Neuronal stem cell (in vitro differentiated cells): ENCODE results near the gene DGKK. TPM values are rescaled to one million over a fixed set of nuclear protein-coding genes. Genes with fewer than 3 reads are reported as not detected.

Experiments used
- DNase-seq: peaks from one replicate; pipeline ENCODE4 v3.0.0-alpha.2; 2013; ENCODE audit warnings: low spot score
- H2AFZ ChIP-seq: one replicate; pipeline ENCODE4 v1.6.1; 2013; ENCODE audit warnings: mild to moderate bottlenecking, low read length, inconsistent platforms
- H2AK5ac ChIP-seq: 2 replicates; pipeline ENCODE4 v1.6.1; 2013; ENCODE audit warnings: low read depth, mild to moderate bottlenecking, inconsistent platforms, low read length, moderate library complexity, mixed read lengths
- H2BK120ac ChIP-seq: 2 replicates; pipeline ENCODE4 v1.6.1; 2013; ENCODE audit warnings: low read depth, mild to moderate bottlenecking, inconsistent platforms, low read length, moderate library complexity, mixed read lengths
- H2BK12ac ChIP-seq: one replicate; pipeline ENCODE4 v1.6.1; 2013; ENCODE audit warnings: low read length, inconsistent platforms
- H2BK15ac ChIP-seq: 2 replicates; pipeline ENCODE4 v1.6.1; 2013; ENCODE audit warnings: mild to moderate bottlenecking, low read length, inconsistent platforms, mixed read lengths
- H2BK5ac ChIP-seq: one replicate; pipeline ENCODE4 v1.6.1; 2013; ENCODE audit warnings: inconsistent platforms, mild to moderate bottlenecking, low read length, moderate library complexity
- H3K14ac ChIP-seq: one replicate; pipeline ENCODE4 v1.6.1; 2013; ENCODE audit warnings: low read length, inconsistent platforms
- H3K18ac ChIP-seq: 2 replicates; pipeline ENCODE4 v1.6.1; 2013; ENCODE audit warnings: low read length, inconsistent platforms
- H3K23ac ChIP-seq: 2 replicates; pipeline ENCODE4 v1.6.1; 2013; ENCODE audit warnings: low read depth, mild to moderate bottlenecking, mixed read lengths, low read length, inconsistent platforms; ENCODE audit not compliant: poor library complexity
- H3K27ac ChIP-seq: replicated peaks from 3 replicates; pipeline ENCODE4 v1.5.1; 2013; ENCODE audit warnings: low read length, inconsistent platforms
- H3K27me3 ChIP-seq, 3 experiments: 2 replicates each; pipeline ENCODE4 v1.6.1; 2013; ENCODE audit warnings: low read length in 3 of 3, mild to moderate bottlenecking in 2 of 3, inconsistent platforms in 1 of 3, low read depth in 1 of 3, mixed read lengths in 1 of 3, moderate library complexity in 1 of 3; ENCODE audit not compliant: control insufficient read depth in 3 of 3, insufficient read depth in 3 of 3
- H3K36me3 ChIP-seq, 2 donors: replicated peaks in 1 of 2; 2 replicates each; pipeline ENCODE4 v1.6.1; 2013; ENCODE audit warnings: low read length in 2 of 2; ENCODE audit not compliant: control insufficient read depth in 2 of 2, insufficient read depth in 2 of 2
- H3K4ac ChIP-seq: 2 replicates; pipeline ENCODE4 v1.6.1; 2013; ENCODE audit warnings: inconsistent platforms, mild to moderate bottlenecking, low read length, moderate library complexity
- H3K4me1 ChIP-seq, 2 donors: 1 replicate in 1 of 2; 2 replicates in 1 of 2; pipeline ENCODE4 v1.6.1; 2013; ENCODE audit warnings: low read length in 2 of 2, low read depth in 1 of 2; ENCODE audit not compliant: control insufficient read depth in 2 of 2, insufficient read depth in 1 of 2
- H3K4me2 ChIP-seq: one replicate; pipeline ENCODE4 v1.6.1; 2013; ENCODE audit warnings: mild to moderate bottlenecking, low read length, inconsistent platforms; ENCODE audit not compliant: insufficient read depth, poor library complexity, severe bottlenecking
- H3K4me3 ChIP-seq, 2 donors: 2 replicates each; pipeline ENCODE4 v1.5.1; 2013; ENCODE audit warnings: low read length in 2 of 2, mild to moderate bottlenecking in 2 of 2, inconsistent platforms in 1 of 2, moderate library complexity in 1 of 2
- H3K79me1 ChIP-seq: one replicate; pipeline ENCODE4 v1.6.1; 2013; ENCODE audit warnings: low read depth, mild to moderate bottlenecking, inconsistent platforms, low read length, moderate library complexity
- H3K9ac ChIP-seq: one replicate; pipeline ENCODE4 v1.6.1; 2013; ENCODE audit warnings: mild to moderate bottlenecking, low read depth, low read length, inconsistent platforms; ENCODE audit not compliant: poor library complexity
- H3K9me3 ChIP-seq, 2 donors: replicated peaks in 1 of 2; 2 replicates each; pipeline versions ENCODE3 to v1.6.1; 2013; ENCODE audit warnings: low read length in 2 of 2, mild to moderate bottlenecking in 2 of 2, inconsistent platforms in 1 of 2, low read depth in 1 of 2, mixed read lengths in 1 of 2, moderate library complexity in 1 of 2; ENCODE audit not compliant: control insufficient read depth in 2 of 2, insufficient read depth in 1 of 2
- H4K8ac ChIP-seq: one replicate; pipeline ENCODE4 v1.6.1; 2013; ENCODE audit warnings: low read depth, mild to moderate bottlenecking, inconsistent platforms, low read length, moderate library complexity
- H4K91ac ChIP-seq: one replicate; pipeline ENCODE4 v1.6.1; 2013; ENCODE audit warnings: low read length, low read depth, mild to moderate bottlenecking, inconsistent platforms; ENCODE audit not compliant: poor library complexity
- WGBS, 2 donors: extraction: QIAGEN DNeasy Blood & Tissue Kit; methylation state at CpG; one replicate each; pipeline ENCODE4 v1.1.7; 2013; ENCODE audit warnings: missing lambda C conversion rate in 2 of 2, mixed read lengths in 1 of 2; ENCODE audit not compliant: insufficient read length in 2 of 2, insufficient replicate concordance in 1 of 2; ENCODE audit errors: extremely low coverage in 2 of 2; 5-methylcytosine and 5-hydroxymethylcytosine counted together
- polyA plus RNA-seq, 2 experiments: library from polyadenylated mRNA; stranded (reverse); fragments of 200-250 nt; gene quantifications; one replicate each; pipeline ENCODE4 v1.2.3, GENCODE V29; 2013

Gene DGKK
- 0.54 TPM for polyA plus RNA-seq (2013, experiment 1 of 2)
- 0.53 TPM for polyA plus RNA-seq (2013, experiment 2 of 2)

GRCh38 chrX:50470103-50471031 is at the start of gene DGKK:
Gene DGKK (minus strand): TSS chrX:50470825. CDS start chrX:50470678, 147 bp downstream.
- H2BK120ac ChIP-seq, result no peak within 1 kb of the TSS
- no peak within 1 kb of the TSS for H2BK5ac ChIP-seq
- H3K4me1 ChIP-seq, result peaks cover 0 to 4% of the 10 kb centered on the region in 2 donors
- no peak within 1 kb of the TSS for H4K8ac ChIP-seq
- no peaks in the 10 kb centered on the region for H3K79me1 ChIP-seq
- H3K4ac ChIP-seq, result no peak within 1 kb of the TSS
- no CpG with 5 or more reads among the region's 59 CpGs for WGBS, 2 donors
- peak; percentile 68 for DNase-seq
- no peak within 1 kb of the TSS for H4K91ac ChIP-seq
- H2AFZ ChIP-seq, result peak within 1 kb of the TSS; percentile 84
- H3K9me3 ChIP-seq, result no peaks in the 10 kb centered on the region
- H3K18ac ChIP-seq, result peak within 1 kb of the TSS; percentile 38
- peak within 1 kb of the TSS; percentile 86 for H3K4me2 ChIP-seq
- H3K14ac ChIP-seq, result no peak within 1 kb of the TSS
- H2AK5ac ChIP-seq, result no peak within 1 kb of the TSS
- no peaks in the 10 kb centered on the region for H3K36me3 ChIP-seq
- no peak within 1 kb of the TSS for H2BK12ac ChIP-seq
- no peak within 1 kb of the TSS for H3K9ac ChIP-seq
- no peak within 1 kb of the TSS for H3K23ac ChIP-seq
- peaks cover 6 to 84% (median 28%) of the 10 kb centered on the region in 3 experiments for H3K27me3 ChIP-seq
- H3K27ac ChIP-seq, result no peak within 1 kb of the TSS
- peak within 1 kb of the TSS; percentile 36 to 81 for H3K4me3 ChIP-seq
- no peak within 1 kb of the TSS for H2BK15ac ChIP-seq

GRCh38 chrX:50514811-50515210 is 44.2 kb upstream of the DGKK start:
- no peaks in the 10 kb centered on the region for H3K4me1 ChIP-seq
- H3K4ac ChIP-seq, result no peak overlapping the region
- DNase-seq, result no peak
- H2BK5ac ChIP-seq, result no peak overlapping the region
- H3K27ac ChIP-seq, result no peak overlapping the region
- H3K36me3 ChIP-seq, result no peaks in the 10 kb centered on the region
- H3K9ac ChIP-seq, result no peak overlapping the region
- no peak overlapping the region for H3K4me3 ChIP-seq
- no peaks in the 10 kb centered on the region for H3K79me1 ChIP-seq
- H3K4me2 ChIP-seq, result no peak overlapping the region
- no peak overlapping the region for H2BK120ac ChIP-seq
- no peak overlapping the region for H2AK5ac ChIP-seq
- H4K8ac ChIP-seq, result no peak overlapping the region
- H3K23ac ChIP-seq, result no peak overlapping the region
- H3K14ac ChIP-seq, result no peak overlapping the region
- no peaks in the 10 kb centered on the region for H3K27me3 ChIP-seq
- no CpG with 5 or more reads among the region's 7 CpGs for WGBS, 2 donors
- no peak overlapping the region for H2BK15ac ChIP-seq
- H4K91ac ChIP-seq, result no peak overlapping the region
- H3K9me3 ChIP-seq, result no peaks in the 10 kb centered on the region
- no peak overlapping the region for H2BK12ac ChIP-seq
- H3K18ac ChIP-seq, result no peak overlapping the region
- H2AFZ ChIP-seq, result no peak overlapping the region

- H3K4ac ChIP-seq, result no peak overlapping the region
- H3K23ac ChIP-seq, result no peak overlapping the region
- no peak overlapping the region for H2AK5ac ChIP-seq
- H2BK12ac ChIP-seq, result no peak overlapping the region
- no peak overlapping the region for H4K8ac ChIP-seq
- H2BK120ac ChIP-seq, result no peak overlapping the region
- WGBS, 2 donors, result no CpG with 5 or more reads among the region's 3 CpGs
- H3K4me3 ChIP-seq, result no peak overlapping the region
- no peak overlapping the region for H4K91ac ChIP-seq
- no peaks in the 10 kb centered on the region for H3K79me1 ChIP-seq
- no peak overlapping the region for H2AFZ ChIP-seq
- peaks cover 0 to 6% of the 10 kb centered on the region in 2 donors for H3K4me1 ChIP-seq
- no peak overlapping the region for H2BK5ac ChIP-seq
- no peak overlapping the region for H3K9ac ChIP-seq
- DNase-seq, result peak; percentile 20
- no peak overlapping the region for H3K14ac ChIP-seq
- no peak overlapping the region for H3K27ac ChIP-seq
- H3K36me3 ChIP-seq, result no peaks in the 10 kb centered on the region
- peaks cover 0 to 1% (median 0%) of the 10 kb centered on the region in 3 experiments for H3K27me3 ChIP-seq
- no peaks in the 10 kb centered on the region for H3K9me3 ChIP-seq
- no peak overlapping the region for H2BK15ac ChIP-seq
- peak overlapping the region; percentile 25 for H3K4me2 ChIP-seq
- no peak overlapping the region for H3K18ac ChIP-seq
Observed at GRCh38 chrX:50497114-50497513, 26.5 kb upstream of the DGKK start.

GRCh38 chrX:50495616-50496015 is 25.0 kb upstream of the DGKK start:
- H3K27me3 ChIP-seq, result no peaks in the 10 kb centered on the region
- peaks cover 0 to 6% of the 10 kb centered on the region in 2 donors for H3K4me1 ChIP-seq
- H3K79me1 ChIP-seq, result no peaks in the 10 kb centered on the region
- no peak overlapping the region for H4K8ac ChIP-seq
- H2BK5ac ChIP-seq, result no peak overlapping the region
- H3K27ac ChIP-seq, result no peak overlapping the region
- WGBS, 2 donors, result no CpG with 5 or more reads among the region's 1 CpG
- H3K4me3 ChIP-seq, result no peak overlapping the region
- H3K9me3 ChIP-seq, result no peaks in the 10 kb centered on the region
- no peak overlapping the region for H2BK15ac ChIP-seq
- no peak overlapping the region for H3K18ac ChIP-seq
- H3K23ac ChIP-seq, result no peak overlapping the region
- H2BK12ac ChIP-seq, result no peak overlapping the region
- H3K36me3 ChIP-seq, result no peaks in the 10 kb centered on the region
- no peak overlapping the region for H3K14ac ChIP-seq
- no peak overlapping the region for H3K9ac ChIP-seq
- no peak overlapping the region for H2AK5ac ChIP-seq
- H4K91ac ChIP-seq, result no peak overlapping the region
- no peak for DNase-seq
- H3K4me2 ChIP-seq, result no peak overlapping the region
- H2BK120ac ChIP-seq, result no peak overlapping the region
- no peak overlapping the region for H3K4ac ChIP-seq
- H2AFZ ChIP-seq, result no peak overlapping the region
